ENCODE results near the gene ELK4. TPM values are rescaled to one million over a fixed set of nuclear protein-coding genes. Genes with fewer than 3 reads are reported as not detected.
"Not testable (repeated sequence)": the region's sequence is repeated elsewhere in the genome, so short reads cannot be mapped to it uniquely, and the experiment has no call there.

ELK4 gene
- total and polyA plus RNA-seq, 4 donors = 6.0 to 90.4 (median 36.3) TPM

DNA sequence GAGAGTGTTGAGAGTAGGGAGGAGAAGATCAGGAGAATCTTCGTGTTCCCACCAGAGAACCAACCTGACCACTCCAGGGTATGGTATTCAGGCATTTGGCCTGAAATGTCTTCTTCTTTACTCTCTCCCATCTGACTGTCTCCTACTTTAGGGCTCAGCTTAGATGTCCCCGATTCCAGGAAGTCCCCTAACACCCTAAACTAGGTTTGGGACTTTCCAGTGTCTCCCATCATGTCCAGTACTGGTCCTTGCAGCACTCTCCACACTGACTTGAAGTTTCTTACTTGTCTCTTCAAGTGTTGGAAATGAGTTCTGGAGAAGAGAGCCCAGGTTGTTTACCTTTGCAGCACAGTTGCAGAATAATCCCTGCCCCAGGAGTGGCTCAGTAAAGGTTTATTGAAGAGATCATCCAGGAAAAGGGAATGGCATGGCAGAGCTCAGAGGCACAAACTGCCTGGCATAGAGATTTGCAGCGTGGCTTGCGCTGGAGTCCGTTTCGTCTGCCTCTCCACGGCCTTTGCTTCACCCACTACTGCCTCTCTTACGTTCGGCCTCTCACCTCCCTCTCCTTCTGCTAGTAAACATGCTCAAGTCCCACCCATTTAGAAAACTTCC lies 6.2 kb upstream of the ELK4 start:
- no peak for ATAC-seq (ENCODE audit: low FRiP score)
- Histone ChIP-seq H3K4me1 (ENCODE audit: control insufficient read depth in 1 of 2, insufficient read depth in 2 of 2, low read length in 2 of 2) (peaks cover 0 to 6% of the 10 kb centered on the region in 2 donors), H3K4me3 (ENCODE audit: low read length in 2 of 2) (no peak overlapping the region), H3K36me3 (ENCODE audit: control insufficient read depth in 1 of 2, insufficient read depth in 2 of 2, low read length in 1 of 2) (no peaks in the 10 kb centered on the region), H3K27ac (ENCODE audit: low read depth in 1 of 2, low read length in 2 of 2) (no peak overlapping the region), H3K27me3 (ENCODE audit: control insufficient read depth in 1 of 2, insufficient read depth in 2 of 2, low read length in 1 of 2) (no peaks in the 10 kb centered on the region), H3K9me3 (ENCODE audit: control insufficient read depth, low read length) (no peaks in the 10 kb centered on the region)
- WGBS, 2 donors = 96% methylated on average over 9 of the region's 9 CpGs
- no peak for DNase-seq
- intact Hi-C loops (cut with DNase I) = no loop called here

DNA sequence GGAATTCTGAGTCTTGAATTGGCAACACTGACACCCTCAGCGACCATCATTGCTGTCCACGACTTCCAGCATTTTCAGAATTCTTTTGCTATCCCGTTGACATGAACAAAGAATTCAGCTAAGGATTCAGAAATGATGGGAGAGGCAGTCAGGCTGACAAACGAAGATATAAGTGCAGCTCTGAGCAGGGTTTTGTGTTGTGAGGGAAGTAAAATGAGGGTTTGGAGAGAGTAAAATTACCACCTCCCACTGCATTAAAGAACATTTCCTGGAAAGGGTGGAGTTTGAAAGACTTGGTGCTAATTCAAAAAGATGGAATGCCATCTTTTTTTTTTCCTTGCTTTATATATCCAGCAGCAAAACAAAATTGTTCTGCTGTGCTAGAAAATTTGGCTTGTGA lies 4.9 kb upstream of the ELK4 start:
- Histone ChIP-seq H3K9me3 (ENCODE audit: control insufficient read depth, low read length) (no peaks in the 10 kb centered on the region), H3K27me3 (ENCODE audit: control insufficient read depth in 1 of 2, insufficient read depth in 2 of 2, low read length in 1 of 2) (no peaks in the 10 kb centered on the region), H3K4me3 (ENCODE audit: low read length in 2 of 2) (no peak overlapping the region), H3K4me1 (ENCODE audit: control insufficient read depth in 1 of 2, insufficient read depth in 2 of 2, low read length in 2 of 2) (peaks cover 3 to 8% of the 10 kb centered on the region in 2 donors), H3K36me3 (ENCODE audit: control insufficient read depth in 1 of 2, insufficient read depth in 2 of 2, low read length in 1 of 2) (no peaks in the 10 kb centered on the region), H3K27ac (ENCODE audit: low read depth in 1 of 2, low read length in 2 of 2) (peak overlapping the region in 1 of 2 donors; percentile 66)
- no peak for ATAC-seq (ENCODE audit: low FRiP score)
- DNase-seq = no peak
- 4 to 7% methylated on average over 4 of the region's 4 CpGs for WGBS, 2 donors
- intact Hi-C loops (cut with DNase I) = no loop called here

- DNase-seq; H3K27me3 ChIP-seq (ENCODE audit: control insufficient read depth in 1 of 2, insufficient read depth in 2 of 2, low read length in 1 of 2); H3K4me1 ChIP-seq (ENCODE audit: control insufficient read depth in 1 of 2, insufficient read depth in 2 of 2, low read length in 2 of 2); intact Hi-C loops (cut with DNase I); H3K9me3 ChIP-seq (ENCODE audit: control insufficient read depth, low read length); H3K27ac ChIP-seq (ENCODE audit: low read depth in 1 of 2, low read length in 2 of 2); H3K36me3 ChIP-seq (ENCODE audit: control insufficient read depth in 1 of 2, insufficient read depth in 2 of 2, low read length in 1 of 2); H3K4me3 ChIP-seq (ENCODE audit: low read length in 2 of 2); ATAC-seq (ENCODE audit: low FRiP score): not testable (repeated sequence)
- 86 to 87% methylated on average over 7 of the region's 7 CpGs for WGBS, 2 donors
Measured at GRCh38 chr1:205636138-205636530, 4.3 kb upstream of the ELK4 start.

DNA sequence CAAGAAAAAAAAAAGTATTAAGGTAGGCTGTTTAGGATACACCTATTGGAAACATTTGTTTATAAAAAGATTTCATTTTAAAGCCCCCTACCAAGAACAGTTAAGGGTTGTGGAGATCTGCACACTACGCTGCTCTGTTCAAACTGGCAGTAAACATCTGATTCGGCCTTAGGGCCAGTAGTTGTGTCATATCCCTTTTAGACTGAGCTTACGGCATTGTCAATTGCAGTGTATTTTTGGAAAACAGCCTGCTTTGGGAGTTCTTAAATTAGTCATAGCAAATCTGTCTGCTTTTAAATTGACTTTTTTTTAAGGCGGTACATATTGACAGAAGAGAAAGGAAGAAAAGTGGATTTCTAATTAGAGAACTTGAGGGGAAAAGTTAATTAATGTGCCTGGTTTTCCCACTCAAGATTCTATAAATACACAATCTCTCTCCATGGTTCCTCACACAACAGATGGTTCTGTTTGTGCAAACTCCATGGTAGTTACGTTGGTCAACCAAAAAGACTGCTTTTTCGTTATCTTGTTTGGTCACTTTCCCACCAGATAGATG lies 1.7 kb upstream of the ELK4 start:
- Histone ChIP-seq H3K4me3 (ENCODE audit: low read length in 2 of 2) (no peak overlapping the region), H3K36me3 (ENCODE audit: control insufficient read depth in 1 of 2, insufficient read depth in 2 of 2, low read length in 1 of 2) (no peaks in the 10 kb centered on the region), H3K27ac (ENCODE audit: low read depth in 1 of 2, low read length in 2 of 2) (no peak overlapping the region), H3K9me3 (ENCODE audit: control insufficient read depth, low read length) (no peaks in the 10 kb centered on the region), H3K27me3 (ENCODE audit: control insufficient read depth in 1 of 2, insufficient read depth in 2 of 2, low read length in 1 of 2) (no peaks in the 10 kb centered on the region), H3K4me1 (ENCODE audit: control insufficient read depth in 1 of 2, insufficient read depth in 2 of 2, low read length in 2 of 2) (peaks cover 3 to 8% of the 10 kb centered on the region in 2 donors)
- DNase-seq (no peak), ATAC-seq (ENCODE audit: low FRiP score) (peak; percentile 61)
- WGBS, 2 donors = 34 to 43% methylated on average over 6 of the region's 6 CpGs
- intact Hi-C loops (cut with DNase I) = loop anchor here (2.0 to 5.0 kb wide), 3 partner anchors 41 to 511 kb away; partner anchors contain the start of gene RBBP5 (in 1 of the 2)

DNA sequence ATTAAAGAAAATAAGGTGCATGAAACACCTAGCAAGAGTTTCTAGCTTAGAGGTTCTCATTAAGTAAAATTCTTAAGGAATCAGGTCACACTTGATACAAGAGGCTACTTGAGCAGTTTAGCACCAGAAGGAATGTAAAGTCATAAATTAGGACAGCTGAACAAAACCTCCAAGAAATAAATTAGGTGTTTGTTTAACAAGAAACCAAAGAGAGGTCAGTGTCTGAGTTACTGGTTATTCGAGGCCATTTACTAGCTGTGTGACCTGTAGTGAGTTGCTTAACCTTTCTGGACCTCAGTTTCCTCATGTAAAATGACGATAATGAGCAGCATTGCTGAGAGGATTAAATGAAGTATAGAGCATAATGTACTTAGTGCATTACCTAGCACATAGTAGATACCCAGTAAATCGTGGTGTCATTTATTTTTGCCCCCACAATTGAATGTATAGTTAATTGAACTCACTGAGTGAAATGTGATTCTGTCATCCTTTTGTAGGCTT lies 908 bp upstream of the ELK4 start:
- 57 to 62% methylated on average over 3 of the region's 3 CpGs for WGBS, 2 donors
- Histone ChIP-seq H3K36me3 (ENCODE audit: control insufficient read depth in 1 of 2, insufficient read depth in 2 of 2, low read length in 1 of 2) (no peaks in the 10 kb centered on the region), H3K4me1 (ENCODE audit: control insufficient read depth in 1 of 2, insufficient read depth in 2 of 2, low read length in 2 of 2) (peaks cover 3 to 7% of the 10 kb centered on the region in 2 donors), H3K27ac (ENCODE audit: low read depth in 1 of 2, low read length in 2 of 2) (peak overlapping the region; percentile 17 to 36), H3K4me3 (ENCODE audit: low read length in 2 of 2) (peak overlapping the region; percentile 37 to 98), H3K27me3 (ENCODE audit: control insufficient read depth in 1 of 2, insufficient read depth in 2 of 2, low read length in 1 of 2) (no peaks in the 10 kb centered on the region), H3K9me3 (ENCODE audit: control insufficient read depth, low read length) (no peaks in the 10 kb centered on the region)
- ATAC-seq (ENCODE audit: low FRiP score) (no peak), DNase-seq (no peak)
- intact Hi-C loops (cut with DNase I) = loop anchor here (2.0 to 5.0 kb wide), 3 partner anchors 40 to 510 kb away; partner anchors contain the start of gene RBBP5 (in 1 of the 2)

DNA sequence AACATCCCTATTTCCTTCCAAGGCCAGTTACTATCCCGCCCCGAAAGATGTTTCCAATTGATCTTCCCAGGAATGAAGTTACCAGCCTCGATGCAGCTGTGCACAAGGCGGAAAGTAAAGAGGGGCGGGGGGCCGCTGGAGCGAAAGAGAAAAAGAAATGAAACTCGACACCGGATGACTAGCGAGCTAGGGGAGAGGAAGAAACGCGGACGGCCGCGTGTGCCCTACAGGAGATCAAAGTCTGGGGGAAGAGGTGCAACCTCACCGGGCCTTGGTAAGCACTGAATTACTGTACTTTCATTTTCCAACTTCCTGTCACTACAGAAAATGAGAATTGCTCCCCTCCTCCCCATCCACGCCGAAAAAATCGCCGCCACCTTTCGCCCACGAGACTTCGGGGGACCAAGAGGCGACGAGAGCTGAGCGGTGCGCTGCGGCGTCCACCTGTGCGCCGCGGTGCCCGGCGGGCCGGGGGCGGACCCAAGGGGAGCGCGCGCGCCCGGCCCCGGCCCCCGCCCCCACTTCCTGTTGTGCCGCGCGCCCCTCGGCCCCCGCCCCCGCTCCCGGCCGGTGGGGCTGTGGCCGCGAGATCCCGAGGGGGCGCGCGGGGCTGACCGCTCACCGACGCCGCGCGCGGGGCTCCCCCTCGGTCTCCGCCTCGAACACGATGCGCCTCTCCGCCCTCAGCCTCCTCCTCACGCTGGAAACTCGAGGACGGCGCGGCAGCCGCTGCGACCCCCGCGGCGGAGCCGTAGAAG lies 622 bp downstream of the ELK4 start:
- DNase-seq (peak; percentile 68 to 85), ATAC-seq (ENCODE audit: low FRiP score) (peak; percentile 57)
- H3K27me3 ChIP-seq (ENCODE audit: control insufficient read depth in 1 of 2, insufficient read depth in 2 of 2, low read length in 1 of 2) = no peaks in the 10 kb centered on the region
- no peaks in the 10 kb centered on the region for H3K9me3 ChIP-seq (ENCODE audit: control insufficient read depth, low read length)
- intact Hi-C loops (cut with DNase I) = loop anchor here (2.0 to 5.0 kb wide), 3 partner anchors 32 to 509 kb away; partner anchors contain the start of gene RBBP5 (in 1 of the 2)
- peak overlapping the region; percentile 91 to 100 for H3K27ac ChIP-seq (ENCODE audit: low read depth in 1 of 2, low read length in 2 of 2)
- H3K36me3 ChIP-seq (ENCODE audit: control insufficient read depth in 1 of 2, insufficient read depth in 2 of 2, low read length in 1 of 2) = no peaks in the 10 kb centered on the region
- H3K4me3 ChIP-seq (ENCODE audit: low read length in 2 of 2) = peak overlapping the region; percentile 95 to 100
- peaks cover 2 to 3% of the 10 kb centered on the region in 2 donors for H3K4me1 ChIP-seq (ENCODE audit: control insufficient read depth in 1 of 2, insufficient read depth in 2 of 2, low read length in 2 of 2)
- 1% methylated on average over 65 to 81 of the region's 81 CpGs for WGBS, 2 donors

- Histone ChIP-seq H3K4me3 (ENCODE audit: low read length in 2 of 2) (peak overlapping the region; percentile 95 to 100), H3K9me3 (ENCODE audit: control insufficient read depth, low read length) (no peaks in the 10 kb centered on the region), H3K36me3 (ENCODE audit: control insufficient read depth in 1 of 2, insufficient read depth in 2 of 2, low read length in 1 of 2) (no peaks in the 10 kb centered on the region), H3K4me1 (ENCODE audit: control insufficient read depth in 1 of 2, insufficient read depth in 2 of 2, low read length in 2 of 2) (peaks cover 2 to 3% of the 10 kb centered on the region in 2 donors), H3K27me3 (ENCODE audit: control insufficient read depth in 1 of 2, insufficient read depth in 2 of 2, low read length in 1 of 2) (no peaks in the 10 kb centered on the region), H3K27ac (ENCODE audit: low read depth in 1 of 2, low read length in 2 of 2) (peak overlapping the region; percentile 39 to 100)
- DNase-seq (no peak), ATAC-seq (ENCODE audit: low FRiP score) (no peak)
- 3 to 5% methylated on average over 3 of the region's 3 CpGs for WGBS, 2 donors
- intact Hi-C loops (cut with DNase I) = loop anchor here (2.0 to 5.0 kb wide), 3 partner anchors 32 to 508 kb away; partner anchors contain the start of gene RBBP5 (in 1 of the 2)
Measured at GRCh38 chr1:205630651-205631009, 1.2 kb downstream of the ELK4 start.

GRCh38 chr1:205630241-205630640 lies 1.6 kb downstream of the ELK4 start:
- Histone ChIP-seq H3K9me3 (ENCODE audit: control insufficient read depth, low read length) (no peaks in the 10 kb centered on the region), H3K36me3 (ENCODE audit: control insufficient read depth in 1 of 2, insufficient read depth in 2 of 2, low read length in 1 of 2) (no peaks in the 10 kb centered on the region), H3K27ac (ENCODE audit: low read depth in 1 of 2, low read length in 2 of 2) (no peak overlapping the region), H3K27me3 (ENCODE audit: control insufficient read depth in 1 of 2, insufficient read depth in 2 of 2, low read length in 1 of 2) (no peaks in the 10 kb centered on the region), H3K4me1 (ENCODE audit: control insufficient read depth in 1 of 2, insufficient read depth in 2 of 2, low read length in 2 of 2) (peaks cover 2 to 3% of the 10 kb centered on the region in 2 donors), H3K4me3 (ENCODE audit: low read length in 2 of 2) (peak overlapping the region in 1 of 2 donors; percentile 95)
- intact Hi-C loops (cut with DNase I) = loop anchor here (2.0 to 5.0 kb wide), 3 partner anchors 31 to 508 kb away; partner anchors contain the start of gene RBBP5 (in 1 of the 2)
- 1% methylated on average over 3 of the region's 3 CpGs for WGBS, 2 donors
- DNase-seq = no peak
- ATAC-seq (ENCODE audit: low FRiP score) = no peak

All from aorta (tissue), 5 donors.